Measurements from ENCODE around the gene SPPL2A. TPM values are rescaled to one million over a fixed set of nuclear protein-coding genes. Genes with fewer than 3 reads are reported as not detected.

SPPL2A gene
- total RNA-seq, 1 donor from 2014 or later, result 66.7 TPM

- DNase-seq (ENCODE audit: low spot score, unreplicated experiment), result no peak
- Mint-ChIP-seq H3K27ac (no peak overlapping the region), H3K4me3 (ENCODE audit: low read depth) (no peak overlapping the region), H3K27me3 (no peaks in the 10 kb centered on the region), H3K36me3 (ENCODE audit: insufficient read depth) (no peaks in the 10 kb centered on the region), H3K9me3 (ENCODE audit: low read depth) (no peaks in the 10 kb centered on the region), H3K4me1 (ENCODE audit: low read depth) (no peaks in the 10 kb centered on the region)
- no peak for TF ChIP-seq CTCF (IDR thresholded peaks at IDR 0.05; ENCODE audit: unreplicated experiment)
These were observed 18.4 kb upstream of the SPPL2A start for GRCh38 chr15:50783895-50784294.

GRCh38 chr15:50783411-50783810, 17.9 kb upstream of the SPPL2A start:
- Mint-ChIP-seq H3K4me3 (ENCODE audit: low read depth) (no peak overlapping the region), H3K27me3 (no peaks in the 10 kb centered on the region), H3K4me1 (ENCODE audit: low read depth) (no peaks in the 10 kb centered on the region), H3K27ac (no peak overlapping the region), H3K9me3 (ENCODE audit: low read depth) (no peaks in the 10 kb centered on the region), H3K36me3 (ENCODE audit: insufficient read depth) (no peaks in the 10 kb centered on the region)
- no peak for TF ChIP-seq CTCF (IDR thresholded peaks at IDR 0.05; ENCODE audit: unreplicated experiment)
- no peak for DNase-seq (ENCODE audit: low spot score, unreplicated experiment)

GRCh38 chr15:50778086-50778485, 12.6 kb upstream of the SPPL2A start:
- Mint-ChIP-seq H3K27ac (no peak overlapping the region), H3K27me3 (no peaks in the 10 kb centered on the region), H3K36me3 (ENCODE audit: insufficient read depth) (no peaks in the 10 kb centered on the region), H3K9me3 (ENCODE audit: low read depth) (no peaks in the 10 kb centered on the region), H3K4me3 (ENCODE audit: low read depth) (no peak overlapping the region), H3K4me1 (ENCODE audit: low read depth) (no peaks in the 10 kb centered on the region)
- TF ChIP-seq CTCF (IDR thresholded peaks at IDR 0.05; ENCODE audit: unreplicated experiment), result no peak
- DNase-seq (ENCODE audit: low spot score, unreplicated experiment), result no peak

- Mint-ChIP-seq H3K36me3 (ENCODE audit: insufficient read depth) (no peaks in the 10 kb centered on the region), H3K27me3 (no peaks in the 10 kb centered on the region), H3K27ac (no peak overlapping the region), H3K4me3 (ENCODE audit: low read depth) (no peak overlapping the region), H3K9me3 (ENCODE audit: low read depth) (no peaks in the 10 kb centered on the region), H3K4me1 (ENCODE audit: low read depth) (no peaks in the 10 kb centered on the region)
- DNase-seq (ENCODE audit: low spot score, unreplicated experiment), result no peak
- no peak for TF ChIP-seq CTCF (IDR thresholded peaks at IDR 0.05; ENCODE audit: unreplicated experiment)
These were observed 11.5 kb upstream of the SPPL2A start for GRCh38 chr15:50777042-50777441.

- H3K27me3 Mint-ChIP-seq, result no peaks in the 10 kb centered on the region
- H3K4me1 Mint-ChIP-seq (ENCODE audit: low read depth), result no peaks in the 10 kb centered on the region
- no peak overlapping the region for H3K27ac Mint-ChIP-seq
- H3K4me3 Mint-ChIP-seq (ENCODE audit: low read depth), result no peak overlapping the region
- no peaks in the 10 kb centered on the region for H3K9me3 Mint-ChIP-seq (ENCODE audit: low read depth)
- no peaks in the 10 kb centered on the region for H3K36me3 Mint-ChIP-seq (ENCODE audit: insufficient read depth)
- DNase-seq (ENCODE audit: low spot score, unreplicated experiment), result no peak
- TF ChIP-seq CTCF (IDR thresholded peaks at IDR 0.05; ENCODE audit: unreplicated experiment), result no peak
These were observed 8.9 kb upstream of the SPPL2A start for GRCh38 chr15:50774450-50774849.

All from progenitor cell of endocrine pancreas (in vitro differentiated cells).